ENCODE measurements around the gene IL2RA.

DNA sequence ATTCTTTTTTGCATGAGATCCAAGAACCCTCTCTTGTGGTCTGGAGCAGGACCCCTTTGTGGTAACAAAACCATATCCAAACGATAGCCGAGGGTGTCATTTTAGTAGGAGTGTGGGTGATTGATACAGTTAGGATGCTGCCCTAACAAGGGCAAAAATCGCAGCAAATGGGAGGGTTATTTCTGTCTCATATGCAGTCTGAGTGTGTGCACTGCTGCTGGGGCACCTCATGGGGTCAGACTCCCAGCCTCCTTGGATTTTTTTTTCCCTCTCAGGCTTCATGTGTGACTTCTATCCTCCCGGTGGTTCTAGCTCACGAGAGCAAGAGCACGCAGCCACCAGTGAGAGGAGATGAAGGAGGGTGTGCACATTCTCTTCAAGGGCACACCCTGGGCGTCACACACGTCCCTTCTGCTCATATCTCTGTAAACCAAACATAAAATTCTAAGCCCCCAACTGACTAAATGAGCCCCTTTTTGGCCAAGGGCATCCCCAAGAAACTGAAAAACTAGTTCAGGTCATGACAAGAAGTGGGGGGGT lies 56.2 kb downstream of the IL2RA start:
- TF ChIP-seq, protein P1, sequence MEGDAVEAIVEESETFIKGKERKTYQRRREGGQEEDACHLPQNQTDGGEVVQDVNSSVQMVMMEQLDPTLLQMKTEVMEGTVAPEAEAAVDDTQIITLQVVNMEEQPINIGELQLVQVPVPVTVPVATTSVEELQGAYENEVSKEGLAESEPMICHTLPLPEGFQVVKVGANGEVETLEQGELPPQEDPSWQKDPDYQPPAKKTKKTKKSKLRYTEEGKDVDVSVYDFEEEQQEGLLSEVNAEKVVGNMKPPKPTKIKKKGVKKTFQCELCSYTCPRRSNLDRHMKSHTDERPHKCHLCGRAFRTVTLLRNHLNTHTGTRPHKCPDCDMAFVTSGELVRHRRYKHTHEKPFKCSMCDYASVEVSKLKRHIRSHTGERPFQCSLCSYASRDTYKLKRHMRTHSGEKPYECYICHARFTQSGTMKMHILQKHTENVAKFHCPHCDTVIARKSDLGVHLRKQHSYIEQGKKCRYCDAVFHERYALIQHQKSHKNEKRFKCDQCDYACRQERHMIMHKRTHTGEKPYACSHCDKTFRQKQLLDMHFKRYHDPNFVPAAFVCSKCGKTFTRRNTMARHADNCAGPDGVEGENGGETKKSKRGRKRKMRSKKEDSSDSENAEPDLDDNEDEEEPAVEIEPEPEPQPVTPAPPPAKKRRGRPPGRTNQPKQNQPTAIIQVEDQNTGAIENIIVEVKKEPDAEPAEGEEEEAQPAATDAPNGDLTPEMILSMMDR (IDR thresholded peaks at IDR 0.05) = no peak
- TF ChIP-seq EZH2 (IDR thresholded peaks at IDR 0.05; ENCODE audit: borderline replicate concordance, insufficient read depth, low read depth, low read length, poor library complexity, severe bottlenecking) = no peak
